ENCODE data around the gene EIPR1.

The EIPR1 gene

GRCh38 chr2:3322311-3322970, 55.2 kb downstream of the EIPR1 start:
- DNase-seq: no peak

GRCh38 chr2:3321825-3322224, 55.8 kb downstream of the EIPR1 start:
- DNase-seq: no peak

GRCh38 chr2:3320910-3321605, 56.6 kb downstream of the EIPR1 start:
- DNase-seq: no peak

- DNase-seq: no peak
Measured at GRCh38 chr2:3319745-3320566, 57.7 kb downstream of the EIPR1 start.

GRCh38 chr2:3319134-3319533, 58.5 kb downstream of the EIPR1 start:
- DNase-seq: no peak

GRCh38 chr2:3317871-3318590, 59.6 kb downstream of the EIPR1 start:
- no peak for DNase-seq

GRCh38 chr2:3317277-3317685, 60.3 kb downstream of the EIPR1 start:
- no peak for DNase-seq

- DNase-seq: no peak
Measured at GRCh38 chr2:3316456-3317276, 61.0 kb downstream of the EIPR1 start.

GRCh38 chr2:3314626-3315025, 63.0 kb downstream of the EIPR1 start:
- DNase-seq: no peak

GRCh38 chr2:3313781-3314375, 63.7 kb downstream of the EIPR1 start:
- DNase-seq: no peak

GRCh38 chr2:3312576-3313345, 64.9 kb downstream of the EIPR1 start:
- DNase-seq: no peak

GRCh38 chr2:3311601-3312000, 66.0 kb downstream of the EIPR1 start:
- no peak for DNase-seq

- DNase-seq: no peak
Measured at GRCh38 chr2:3309496-3310355, 67.9 kb downstream of the EIPR1 start.

- no peak for DNase-seq
Measured at GRCh38 chr2:3307901-3308300, 69.7 kb downstream of the EIPR1 start.

GRCh38 chr2:3307236-3307635, 70.4 kb downstream of the EIPR1 start:
- no peak for DNase-seq

- DNase-seq: no peak
Measured at GRCh38 chr2:3305952-3306351, 71.7 kb downstream of the EIPR1 start.

GRCh38 chr2:3305431-3305830, 72.2 kb downstream of the EIPR1 start:
- no peak for DNase-seq

GRCh38 chr2:3303583-3304406, 73.8 kb downstream of the EIPR1 start:
- peak; percentile 48 for DNase-seq
